Adipose tissue (tissue), 3 donors: Measurements from ENCODE around the gene ZC3H8. TPM values are rescaled to one million over a fixed set of nuclear protein-coding genes. Genes with fewer than 3 reads are reported as not detected.
A peak's percentile ranks its signal among the peaks of the same experiment; 100 is the strongest.
"Not testable (repeated sequence)": the region's sequence is repeated elsewhere in the genome, so short reads cannot be mapped to it uniquely, and the experiment has no call there.

Experiments used
- H3K27ac ChIP-seq: one replicate; pipeline ENCODE4 v1.5.1; 2013; ENCODE audit warnings: low read depth, low read length
- WGBS, 3 donors: extraction: QIAGEN DNeasy Blood & Tissue Kit; methylation state at CpG; one replicate each; pipeline ENCODE4 v1.1.7; 2013; 5-methylcytosine and 5-hydroxymethylcytosine counted together
- polyA plus RNA-seq, 3 donors: library from polyadenylated mRNA; stranded (reverse); fragments of 200-250 nt; gene quantifications; one replicate each; pipeline ENCODE4 v1.2.3, GENCODE V29; 2013
- donor health status: healthy with polysubstance abuse.
- donor health status: Bipolar disorder and iron deficiency.
- donor health status: healthy.

The ZC3H8 gene
- 1 to 10 TPM; 2.9 to 6.3 (median 4.4) TPM for polyA plus RNA-seq

DNA sequence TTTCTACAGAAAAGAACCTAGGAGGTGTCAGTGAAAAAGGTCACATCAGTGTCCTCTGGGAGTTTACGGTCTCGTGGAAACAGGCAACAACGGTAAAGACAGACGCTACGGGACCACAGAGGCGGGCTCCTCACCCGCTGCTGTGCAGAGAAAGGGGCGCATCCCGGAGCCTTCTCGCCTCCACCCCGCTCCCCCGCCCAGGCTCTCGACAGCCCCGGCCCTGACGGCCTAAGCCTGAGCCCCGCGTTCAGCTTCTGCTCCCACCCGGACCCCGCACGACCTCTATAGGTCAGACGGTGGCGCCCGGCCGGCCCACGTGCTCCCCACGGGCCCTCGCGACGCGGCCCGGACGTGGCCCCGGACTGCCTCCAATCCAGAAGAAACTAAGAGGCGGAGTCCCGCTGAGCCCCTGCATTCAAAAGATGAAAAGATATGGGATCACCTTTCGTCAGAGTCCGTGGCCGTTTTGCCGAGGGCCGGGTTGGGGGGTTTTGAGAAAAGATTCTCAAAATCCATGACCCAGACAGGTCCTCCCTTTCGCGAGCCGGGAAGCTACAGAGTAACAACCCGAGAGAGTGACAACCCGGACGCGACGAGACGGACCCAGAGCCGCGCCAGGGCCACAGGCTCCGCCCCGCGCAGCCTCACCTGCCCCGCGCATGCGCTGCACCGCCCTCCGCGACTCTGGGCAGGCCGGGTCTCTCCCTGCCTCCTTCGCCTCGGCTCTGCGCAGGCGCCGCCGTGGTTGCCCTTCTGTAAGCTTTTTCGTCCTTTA lies at the start of gene ZC3H8:
Gene ZC3H8 (minus strand): TSS at position 577 of the 775 bp plus-strand sequence. CDS start 61 bp downstream, at position 516.
- WGBS, 3 donors, result 0 to 1% (median 1%) methylated on average over 65 to 68 of the region's 68 CpGs
- H3K27ac ChIP-seq, result peak within 1 kb of the TSS; percentile 11

DNA sequence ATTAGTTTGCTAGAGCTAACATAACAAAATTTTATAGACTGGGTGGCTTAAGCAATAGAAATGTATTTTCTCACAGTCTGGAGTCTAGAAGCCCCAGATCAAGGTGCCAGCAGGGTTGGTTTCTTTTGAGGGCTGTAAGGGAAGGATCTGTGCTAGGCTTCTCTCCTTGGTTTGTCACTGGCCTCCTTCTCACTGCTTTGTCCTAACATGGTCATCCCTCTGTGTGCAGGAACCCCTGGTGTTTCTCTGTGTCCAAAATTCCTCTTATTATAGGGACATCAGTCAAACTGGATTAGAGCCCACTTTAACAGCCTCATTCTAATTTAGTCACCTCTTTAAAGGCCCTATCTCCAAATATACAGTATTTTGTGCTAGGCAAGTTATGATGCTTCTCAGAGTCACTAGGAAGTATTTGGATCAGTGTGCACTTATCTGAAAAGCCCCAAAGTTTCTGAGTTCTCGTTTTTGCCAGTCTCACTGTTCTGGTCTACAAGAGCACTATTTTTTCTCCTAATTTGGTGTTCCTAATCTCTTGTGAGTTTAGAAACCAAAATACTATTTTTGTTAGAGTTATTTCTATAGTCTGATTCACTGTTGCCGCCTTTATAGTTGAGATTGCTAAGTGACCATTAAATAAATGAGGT lies 49.6 kb upstream of the ZC3H8 start:
- WGBS, 3 donors, result 80 to 85% (median 84%) methylated on average over 2 of the region's 2 CpGs
- H3K27ac ChIP-seq, result no peak overlapping the region

DNA sequence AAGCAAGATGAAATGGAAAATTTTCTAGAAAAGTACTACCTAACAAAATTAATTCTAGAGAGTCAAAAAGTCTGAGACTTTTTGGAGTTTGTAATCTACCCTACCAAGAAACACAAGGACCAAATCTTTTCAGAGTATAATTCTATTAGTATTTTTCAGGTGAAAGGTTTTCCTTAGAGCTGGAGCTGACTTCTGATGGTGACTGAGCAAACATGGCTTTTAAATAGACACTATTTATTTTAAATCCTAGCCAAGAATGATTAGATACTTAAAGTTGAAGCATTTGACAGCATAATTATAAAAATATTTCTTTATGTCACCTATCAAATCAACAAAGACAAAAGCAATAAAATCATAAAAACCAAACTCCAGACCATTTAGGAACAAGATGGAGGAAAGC lies 47.1 kb upstream of the ZC3H8 start:
- no peak overlapping the region for H3K27ac ChIP-seq

DNA sequence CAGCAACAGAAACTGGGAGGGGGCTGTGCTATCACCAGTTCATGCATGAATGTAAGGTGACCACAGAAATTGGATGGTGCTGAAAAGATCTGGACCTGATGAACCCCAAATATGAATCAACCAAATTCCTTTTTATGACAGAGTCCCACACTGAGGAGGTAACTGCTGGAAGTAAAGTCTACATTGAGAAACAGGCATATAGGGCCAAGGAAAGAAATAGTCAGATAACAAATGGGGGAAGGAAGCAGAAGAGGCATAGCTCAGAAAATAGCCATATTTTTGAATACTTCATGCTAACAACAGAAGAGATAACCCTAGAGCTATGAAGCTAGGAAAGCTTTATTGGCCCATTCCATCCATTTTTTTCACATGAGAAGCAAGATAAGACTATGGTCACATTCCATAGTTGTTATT lies 46.3 kb upstream of the ZC3H8 start:
- no peak overlapping the region for H3K27ac ChIP-seq

DNA sequence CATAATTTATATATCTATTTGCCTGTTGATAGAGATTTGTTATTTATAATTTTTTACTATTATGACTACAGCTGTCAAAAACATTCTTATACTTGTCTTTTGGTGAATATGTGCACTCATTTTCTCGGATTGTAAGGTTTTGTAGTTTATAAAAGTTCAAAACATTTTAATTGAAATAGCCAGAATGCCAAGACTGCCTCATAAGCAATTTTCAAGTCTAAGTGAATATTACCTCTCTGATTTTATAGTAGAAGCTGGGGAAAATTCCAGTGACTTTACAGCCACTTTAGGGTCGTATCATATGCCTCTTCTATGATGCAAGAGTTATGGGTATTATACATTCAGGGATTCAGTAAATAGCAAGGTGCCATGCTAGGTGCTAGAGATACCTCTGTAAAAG lies 41.6 kb upstream of the ZC3H8 start:
- 88 to 92% (median 90%) methylated on average over 2 of the region's 2 CpGs for WGBS, 3 donors
- H3K27ac ChIP-seq, result no peak overlapping the region

DNA sequence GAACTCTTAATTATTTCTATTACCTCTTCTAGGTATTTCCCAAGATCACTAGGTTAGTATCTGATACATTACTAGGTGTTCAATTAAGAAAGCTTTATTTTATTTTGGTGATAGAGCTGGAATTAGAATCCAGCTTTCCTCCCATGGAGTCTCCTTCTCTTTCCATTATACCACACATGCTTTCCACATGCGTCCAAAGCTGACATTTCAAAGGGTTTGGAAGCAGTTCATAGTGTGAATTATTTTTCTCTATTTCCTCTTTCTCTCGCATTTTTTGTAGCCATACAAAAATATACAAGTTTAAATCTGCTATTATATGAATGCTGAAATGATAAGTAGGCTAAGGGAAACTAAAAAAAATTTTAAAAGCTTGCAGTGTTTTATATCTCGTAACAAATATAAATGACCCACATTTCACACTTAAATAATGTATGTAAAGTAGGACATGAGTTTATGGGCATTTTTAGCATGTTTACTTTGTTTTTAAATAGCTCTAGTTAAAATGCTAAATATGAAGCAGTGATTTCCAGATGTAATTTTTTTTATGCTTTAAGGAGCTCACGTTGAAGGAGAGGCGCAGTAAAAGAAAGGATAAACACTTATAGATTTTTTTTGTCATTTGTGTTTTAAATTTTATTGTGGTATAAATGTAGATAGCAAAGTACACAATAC lies 40.7 kb upstream of the ZC3H8 start:
- WGBS, 3 donors, result 70 to 87% (median 82%) methylated on average over 5 of the region's 5 CpGs
- H3K27ac ChIP-seq, result no peak overlapping the region

DNA sequence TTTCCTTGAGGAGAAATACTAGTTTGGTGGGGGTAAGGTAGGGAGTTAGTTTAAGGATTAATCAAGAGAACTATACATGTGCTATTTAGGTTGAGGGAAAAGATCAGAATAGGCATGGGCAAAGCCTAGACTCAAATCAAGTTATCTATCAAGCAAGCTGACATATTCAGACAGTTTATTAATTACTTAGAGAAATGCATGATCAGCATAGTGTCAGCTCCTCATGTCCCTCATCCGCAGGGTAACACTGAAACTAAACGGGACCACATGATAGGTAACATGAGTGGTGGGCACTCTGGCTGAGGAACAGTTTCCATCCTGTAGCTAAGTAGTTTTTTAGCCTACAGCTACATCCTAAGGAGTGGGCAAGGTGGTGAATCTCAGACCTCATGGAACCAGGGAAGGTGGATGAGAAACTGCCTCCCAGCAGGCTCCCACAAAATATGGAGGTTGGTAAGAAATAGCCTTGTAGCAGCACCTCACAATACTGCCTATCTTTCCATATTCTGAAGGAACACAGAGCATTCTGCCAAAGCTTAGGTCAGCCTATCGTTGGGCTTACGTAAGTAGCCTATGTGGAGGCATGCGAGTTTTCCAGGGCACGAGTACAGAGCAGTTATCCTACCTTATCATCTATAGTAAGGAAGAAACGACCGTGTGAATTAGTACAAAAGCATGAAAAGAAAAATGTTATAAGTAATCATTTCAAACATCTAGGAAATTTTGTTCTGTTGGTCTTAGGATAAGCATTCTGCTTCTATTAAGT lies 39.0 kb upstream of the ZC3H8 start:
- 88 to 91% (median 91%) methylated on average over 8 of the region's 8 CpGs for WGBS, 3 donors
- no peak overlapping the region for H3K27ac ChIP-seq

DNA sequence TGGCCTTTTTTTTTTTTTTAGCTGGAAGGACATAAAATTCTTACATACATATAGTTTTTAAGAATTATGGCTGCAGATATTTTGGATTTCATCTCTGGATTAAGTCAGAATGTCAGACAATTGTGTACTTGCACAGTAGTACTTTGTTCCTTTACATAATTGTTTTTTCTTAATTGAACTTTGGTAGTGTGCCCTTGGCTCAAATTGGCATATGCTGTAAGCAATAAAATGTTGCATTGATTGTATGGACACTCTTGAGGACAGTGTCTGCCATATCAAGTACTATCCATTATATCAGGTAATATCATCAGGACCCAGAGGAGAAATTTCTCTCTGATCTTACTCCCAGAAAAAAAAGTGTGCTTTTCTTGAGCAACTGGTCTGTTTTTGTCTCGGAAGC lies 35.8 kb upstream of the ZC3H8 start:
- H3K27ac ChIP-seq, result no peak overlapping the region
- 51 to 93% (median 60%) methylated on average over 1 of the region's 1 CpG for WGBS, 3 donors

DNA sequence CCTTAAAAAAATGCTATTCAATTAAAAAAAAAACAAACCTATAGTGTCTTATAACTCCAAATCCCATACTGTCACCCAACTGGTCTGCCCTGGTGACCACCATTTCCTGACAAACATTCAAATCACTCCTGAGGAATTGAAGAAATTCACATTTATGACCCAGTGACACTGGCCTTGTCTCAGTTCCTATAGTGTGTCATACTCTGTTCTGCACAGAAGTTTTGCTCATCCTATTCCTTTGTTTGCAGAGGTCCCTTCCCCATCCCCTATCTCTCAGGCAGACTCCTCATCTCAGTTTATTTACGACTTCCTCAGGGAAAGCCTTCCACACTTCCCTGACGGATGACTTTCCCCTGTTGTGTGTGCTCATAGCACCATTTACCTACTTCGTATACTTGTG lies 35.2 kb upstream of the ZC3H8 start:
- 79 to 94% (median 93%) methylated on average over 3 of the region's 3 CpGs for WGBS, 3 donors
- H3K27ac ChIP-seq, result no peak overlapping the region

DNA sequence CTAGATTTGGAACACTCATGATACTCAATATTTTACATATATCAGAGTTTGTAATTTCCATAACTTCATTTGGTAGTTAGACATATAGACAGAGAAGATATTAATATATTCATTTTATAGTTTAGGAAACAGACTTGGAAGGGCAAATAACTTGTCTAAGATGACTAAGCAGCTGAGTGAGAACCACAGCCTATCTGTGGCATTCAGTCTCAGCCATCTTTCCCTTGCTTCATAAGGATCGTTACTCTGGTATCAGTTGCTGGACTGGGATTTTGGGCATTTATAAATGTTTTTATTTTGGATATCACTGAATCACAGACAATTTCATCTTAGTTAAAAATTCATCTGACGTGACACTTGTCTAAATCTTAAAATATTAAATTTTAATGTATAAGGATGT lies 28.7 kb upstream of the ZC3H8 start:
- H3K27ac ChIP-seq, result not testable (repeated sequence)
- WGBS, 3 donors, result 58 to 91% (median 87%) methylated on average over 2 of the region's 2 CpGs

DNA sequence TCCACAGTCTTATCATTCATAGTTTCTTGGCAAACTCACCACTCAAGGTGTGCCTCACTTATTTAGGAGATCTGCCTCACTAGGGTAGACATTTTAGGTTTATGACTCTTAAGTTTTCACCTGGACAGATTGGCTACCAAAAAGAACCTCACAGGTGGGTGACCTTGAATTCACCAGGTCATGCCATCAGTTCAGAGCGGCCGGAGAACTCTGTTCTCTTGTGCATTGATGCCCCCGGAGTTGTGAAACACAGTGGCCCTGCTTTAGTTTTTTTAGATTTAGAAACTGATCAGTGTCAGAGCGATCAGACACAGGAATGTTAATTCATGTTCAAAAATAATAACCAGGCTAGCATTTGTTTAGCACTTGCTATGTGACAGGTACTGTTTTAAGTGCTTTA lies 27.2 kb upstream of the ZC3H8 start:
- 89 to 97% (median 94%) methylated on average over 4 of the region's 4 CpGs for WGBS, 3 donors
- H3K27ac ChIP-seq, result not testable (repeated sequence)

DNA sequence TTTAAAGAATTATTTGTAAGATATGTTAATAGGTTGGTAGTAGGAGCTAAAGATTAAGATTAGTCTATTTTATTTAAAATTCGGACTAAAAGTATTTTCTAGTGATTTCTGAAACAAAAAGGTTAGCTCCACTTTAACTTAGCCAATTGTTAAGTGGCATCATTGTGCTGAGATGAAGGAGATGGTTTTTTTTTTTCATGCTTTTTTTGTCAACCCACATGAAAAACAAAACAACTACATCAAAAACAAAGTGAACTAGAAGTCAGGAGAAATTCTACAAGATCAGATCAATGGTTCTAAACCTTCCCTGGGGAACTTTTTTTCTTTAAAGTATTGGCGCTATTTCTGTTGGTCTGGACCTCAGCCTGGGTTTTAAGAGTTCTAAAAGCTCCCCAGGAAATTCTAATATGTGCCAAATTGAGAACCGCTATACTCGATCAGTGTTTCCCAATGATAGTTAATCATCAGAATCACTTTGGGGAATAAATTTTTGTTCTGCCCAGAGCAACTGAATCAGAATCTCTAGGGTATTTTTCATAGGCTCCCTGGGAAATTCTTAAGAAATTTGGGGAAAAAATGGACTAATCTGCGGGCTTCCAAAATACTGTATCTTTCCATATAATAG lies 22.9 kb upstream of the ZC3H8 start:
- 62 to 86% (median 70%) methylated on average over 5 of the region's 5 CpGs for WGBS, 3 donors
- H3K27ac ChIP-seq, result no peak overlapping the region

DNA sequence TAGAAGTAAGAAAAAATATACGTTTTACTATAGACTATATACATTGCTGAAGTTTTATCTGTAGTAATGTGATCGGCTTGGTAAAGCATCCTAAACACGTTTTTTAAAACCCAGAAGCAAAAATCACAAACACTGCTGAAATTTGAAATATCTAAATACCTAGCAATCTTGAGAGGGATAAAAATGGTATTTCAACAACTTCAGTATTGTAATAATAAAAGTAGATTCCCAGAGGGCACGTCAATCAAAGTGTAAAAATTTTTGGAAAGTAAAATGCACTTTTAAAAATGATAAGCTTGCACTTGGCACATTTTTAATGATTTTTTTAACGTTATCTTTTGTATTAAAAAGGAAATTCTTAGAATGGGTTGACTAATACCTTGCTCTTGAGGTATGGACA lies 22.1 kb upstream of the ZC3H8 start:
- WGBS, 3 donors, result 56 to 72% (median 63%) methylated on average over 5 of the region's 5 CpGs
- H3K27ac ChIP-seq, result no peak overlapping the region

DNA sequence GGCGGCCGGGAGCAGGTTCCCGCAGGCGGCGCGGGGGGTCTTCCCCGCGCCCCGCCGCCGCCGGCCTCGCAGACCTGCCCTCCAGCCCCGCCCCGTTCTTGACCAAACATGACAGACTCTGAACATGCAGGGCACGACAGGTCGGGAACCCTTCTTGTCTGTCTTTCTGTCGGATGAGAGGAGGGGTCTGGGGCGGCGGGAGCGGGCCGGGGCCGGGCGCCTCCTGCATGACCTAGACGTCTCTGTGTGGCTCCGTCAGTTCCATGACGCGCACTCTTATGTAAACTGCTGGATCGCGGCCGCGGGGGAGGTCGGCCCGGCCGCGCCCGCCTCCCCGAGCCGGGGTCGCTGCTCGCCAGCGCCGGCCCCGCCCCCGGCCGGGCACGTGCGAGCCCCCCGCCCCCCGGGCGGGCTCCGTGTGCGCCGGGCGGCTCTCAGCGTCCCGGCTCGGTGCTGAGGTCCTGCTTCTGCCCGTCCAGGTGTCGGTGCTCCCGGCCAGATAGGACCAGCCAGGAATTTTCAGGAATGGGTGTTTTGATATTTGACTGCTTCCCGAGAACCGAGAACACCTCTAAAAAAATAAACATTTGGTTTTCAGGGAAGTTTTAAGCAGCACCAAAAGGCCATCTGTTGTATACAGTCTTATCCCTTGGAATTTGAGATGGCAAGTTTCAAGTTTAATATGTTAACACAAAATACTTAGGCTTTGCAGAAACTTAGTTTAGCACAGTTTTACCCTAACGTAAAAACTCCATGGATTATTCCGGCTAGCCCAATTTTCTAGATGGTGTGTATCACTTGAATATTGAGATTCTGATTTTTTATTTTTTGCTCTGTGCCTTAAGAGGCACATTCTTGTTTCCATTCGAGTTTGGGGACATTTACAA lies 21.3 kb upstream of the ZC3H8 start:
- 1% methylated on average over 59 to 66 of the region's 66 CpGs for WGBS, 3 donors
- peak overlapping the region; percentile 88 for H3K27ac ChIP-seq

DNA sequence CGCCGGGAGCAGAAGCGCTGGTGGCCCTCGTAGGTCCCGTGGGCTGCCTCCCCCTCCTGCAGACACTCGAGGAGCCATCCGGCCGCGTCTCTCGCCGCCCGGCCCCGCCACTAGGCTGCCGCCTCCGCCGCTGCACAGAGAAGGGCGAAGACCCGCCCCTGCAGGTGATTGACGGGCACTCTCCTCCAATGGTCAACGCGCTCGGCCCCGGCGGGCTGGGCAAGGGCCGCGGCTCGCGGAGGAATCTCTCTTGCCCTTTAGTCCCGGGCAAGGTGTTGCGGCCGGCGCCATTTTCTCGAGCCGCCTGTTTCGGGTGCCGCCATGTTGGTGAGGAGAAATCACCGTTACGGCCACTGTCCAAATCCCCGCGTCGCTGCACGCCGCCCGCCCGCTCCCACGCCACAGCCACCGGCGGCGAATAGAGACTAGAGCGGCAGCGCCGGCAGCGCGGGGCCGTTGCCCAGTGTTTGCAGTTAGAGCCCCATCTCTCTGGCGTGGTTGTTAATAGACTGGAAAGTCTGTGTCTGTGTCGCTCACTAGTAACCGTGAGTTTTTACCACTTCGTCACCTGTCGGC lies 20.6 kb upstream of the ZC3H8 start, which contains the start of gene ZC3H6:
Gene ZC3H6 (plus strand): TSS at position 287 of the 576 bp plus-strand sequence. CDS start 398 bp downstream, outside the sequence.
- WGBS, 3 donors, result 0% methylated on average over 50 to 60 of the region's 60 CpGs
- peak within 1 kb of the TSS; percentile 88 for H3K27ac ChIP-seq

DNA sequence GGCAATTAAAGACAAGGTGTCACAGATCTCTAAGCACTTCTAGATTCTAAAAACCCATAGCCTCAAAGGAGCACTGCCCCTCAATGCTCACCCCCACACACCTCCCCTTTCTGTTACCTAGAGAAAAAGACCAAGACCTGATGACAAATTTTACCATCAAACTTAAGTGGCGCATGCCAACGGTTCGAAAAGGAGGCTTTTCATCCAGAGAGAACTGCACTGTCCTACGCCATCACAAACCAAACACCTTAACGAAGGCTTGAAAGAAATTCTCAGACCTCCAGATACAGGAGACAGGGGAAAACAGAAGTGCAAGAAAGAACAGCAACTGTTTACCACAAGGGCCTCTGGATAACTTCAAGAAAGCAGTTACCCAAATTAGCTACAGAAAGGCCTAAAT lies 18.5 kb upstream of the ZC3H8 start:
- no peak overlapping the region for H3K27ac ChIP-seq
- WGBS, 3 donors, result 92 to 93% (median 92%) methylated on average over 5 of the region's 5 CpGs

DNA sequence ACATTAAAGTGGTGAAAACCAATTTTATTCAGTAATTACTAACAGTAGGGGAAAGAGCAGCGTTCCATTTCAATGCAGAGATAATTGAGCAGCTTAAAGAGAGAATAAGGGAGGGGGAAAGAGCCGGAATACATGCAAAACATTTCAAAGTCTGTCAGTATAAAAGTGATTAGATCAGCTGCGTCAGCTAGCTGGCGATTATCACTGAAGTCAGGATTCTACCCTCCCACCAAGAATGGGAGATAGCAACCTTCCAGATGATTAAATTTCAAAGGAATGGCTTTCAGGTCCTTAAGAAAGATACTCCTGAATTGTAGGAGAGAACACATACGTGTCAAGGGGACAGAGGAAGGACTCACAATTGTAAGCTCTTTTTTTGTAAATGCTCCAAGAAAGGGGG lies 17.8 kb upstream of the ZC3H8 start:
- WGBS, 3 donors, result 80 to 88% (median 81%) methylated on average over 5 of the region's 5 CpGs
- H3K27ac ChIP-seq, result no peak overlapping the region
